HG02678 (cell line): ENCODE data around the gene FBXO11.

Source experiments
- ATAC-seq: cut with Tn5 transposase; IDR thresholded peaks from one replicate; pipeline ENCODE4 v1.9.1; 2021; ENCODE audit warnings: mild to moderate bottlenecking, moderate library complexity; ENCODE audit not compliant: unreplicated experiment

Gene FBXO11

GRCh38 chr2:47741637-47742036, 164.7 kb downstream of the FBXO11 start:
- ATAC-seq, result no peak

- no peak for ATAC-seq
Measured at GRCh38 chr2:47741101-47741500, 165.2 kb downstream of the FBXO11 start.
